ENCODE measurements around the gene TGIF1. TPM values are rescaled to one million over a fixed set of nuclear protein-coding genes. Genes with fewer than 3 reads are reported as not detected.

TGIF1 gene
- total and polyA plus RNA-seq, 8 donors = 42.6 to 95.1 (median 82.4) TPM

- intact Hi-C loops (cut with DNase I) = no loop called here
Observed at GRCh38 chr18:3442919-3443318, 7.1 kb upstream of the TGIF1 start.

GRCh38 chr18:3444296-3444695 is 5.7 kb upstream of the TGIF1 start:
- DNase-seq (no peak), ATAC-seq (no peak)
- intact Hi-C loops (cut with DNase I) = no loop called here
- Histone ChIP-seq H3K27me3 (no peaks in the 10 kb centered on the region), H3K4me1 (peaks cover 8 to 21% of the 10 kb centered on the region in 2 donors), H3K9me3 (no peaks in the 10 kb centered on the region), H3K36me3 (no peaks in the 10 kb centered on the region), H3K4me3 (no peak overlapping the region), H3K27ac (no peak overlapping the region)
- TF ChIP-seq CTCF (IDR thresholded peaks at IDR 0.05) = no peak

More at GRCh38 chr18:3442919-3443318, 7.1 kb upstream of the TGIF1 start:
- no peak overlapping the region for H3K27ac ChIP-seq
- H3K9me3 ChIP-seq = no peaks in the 10 kb centered on the region
- no peak for DNase-seq
- no peak overlapping the region for H3K4me3 ChIP-seq
- no peaks in the 10 kb centered on the region for H3K36me3 ChIP-seq
- H3K27me3 ChIP-seq = no peaks in the 10 kb centered on the region
- no peak for TF ChIP-seq CTCF (IDR thresholded peaks at IDR 0.05)
- H3K4me1 ChIP-seq = peaks cover 8 to 21% of the 10 kb centered on the region in 2 donors
- ATAC-seq = no peak

GRCh38 chr18:3444954-3445353 is 5.0 kb upstream of the TGIF1 start:
- DNase-seq = no peak
- no peak for ATAC-seq
- intact Hi-C loops (cut with DNase I) = loop anchor here in 1 of 2 donors (5.0 kb wide), 1 partner anchor 162 kb away; no protein-coding TSS in a partner anchor
- Histone ChIP-seq H3K27me3 (no peaks in the 10 kb centered on the region), H3K36me3 (no peaks in the 10 kb centered on the region), H3K27ac (no peak overlapping the region), H3K4me3 (no peak overlapping the region), H3K4me1 (peaks cover 8 to 21% of the 10 kb centered on the region in 2 donors), H3K9me3 (no peaks in the 10 kb centered on the region)
- no peak for TF ChIP-seq CTCF (IDR thresholded peaks at IDR 0.05)

- intact Hi-C loops (cut with DNase I) = loop anchor here in 1 of 2 donors (5.0 kb wide), 1 partner anchor 160 kb away; no protein-coding TSS in a partner anchor
- Histone ChIP-seq H3K9me3 (no peaks in the 10 kb centered on the region), H3K27ac (peak overlapping the region; percentile 95 to 99), H3K4me1 (peaks cover 8 to 23% of the 10 kb centered on the region in 2 donors), H3K4me3 (peak overlapping the region; percentile 72 to 87), H3K36me3 (no peaks in the 10 kb centered on the region), H3K27me3 (no peaks in the 10 kb centered on the region)
- peak in 3 of 4 donors; percentile 64 to 88 (median 83) for DNase-seq
- ATAC-seq = peak; percentile 1
- TF ChIP-seq CTCF (IDR thresholded peaks at IDR 0.05) = no peak
Observed at GRCh38 chr18:3447068-3447894, 2.7 kb upstream of the TGIF1 start.
